Mammary epithelial cell (primary cell): ENCODE measurements around the gene SCAI.

Experiments used
- CTCF ChIP-seq, 2 donors: IDR thresholded peaks in 1 of 2; conservative IDR thresholded peaks in 1 of 2; 2 replicates each; pipeline ENCODE4 v1.5.1; 2011 to 2012; ENCODE audit warnings: inconsistent platforms in 2 of 2, low read length in 2 of 2, mild to moderate bottlenecking in 2 of 2, control low read depth in 1 of 2, low read depth in 1 of 2; ENCODE audit not compliant: insufficient read depth in 1 of 2; ENCODE audit errors: extremely low read depth in 1 of 2
- EZH2 ChIP-seq: IDR thresholded peaks from 2 replicates; pipeline ENCODE4 v1.6.1; 2012; ENCODE audit warnings: low read length, inconsistent platforms, borderline replicate concordance

GRCh38 chr9:125153712-125154367 lies 10.5 kb upstream of the SCAI start:
- TF ChIP-seq CTCF (conservative IDR thresholded peaks at IDR 0.05 in 1 of 2, IDR thresholded peaks at IDR 0.05 in 1 of 2; ENCODE audit: extremely low read depth in 1 of 2, insufficient read depth in 1 of 2, low read depth in 1 of 2, low read length in 2 of 2): no peak
- no peak for TF ChIP-seq EZH2
